Activated CD4-positive, alpha-beta T cell treated with anti-CD3 and anti-CD28 coated beads for 4 hours (primary cell): ENCODE measurements around the gene SLC25A33.
A peak's percentile ranks its signal among the peaks of the same experiment; 100 is the strongest.
"Not testable (repeated sequence)": the region's sequence is repeated elsewhere in the genome, so short reads cannot be mapped to it uniquely, and the experiment has no call there.

Experiments
- DNase-seq, 2 donors: peaks; one replicate each; pipeline ENCODE4 v3.0.0-alpha.2; 2020

SLC25A33 gene, protein sequence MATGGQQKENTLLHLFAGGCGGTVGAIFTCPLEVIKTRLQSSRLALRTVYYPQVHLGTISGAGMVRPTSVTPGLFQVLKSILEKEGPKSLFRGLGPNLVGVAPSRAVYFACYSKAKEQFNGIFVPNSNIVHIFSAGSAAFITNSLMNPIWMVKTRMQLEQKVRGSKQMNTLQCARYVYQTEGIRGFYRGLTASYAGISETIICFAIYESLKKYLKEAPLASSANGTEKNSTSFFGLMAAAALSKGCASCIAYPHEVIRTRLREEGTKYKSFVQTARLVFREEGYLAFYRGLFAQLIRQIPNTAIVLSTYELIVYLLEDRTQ

DNA sequence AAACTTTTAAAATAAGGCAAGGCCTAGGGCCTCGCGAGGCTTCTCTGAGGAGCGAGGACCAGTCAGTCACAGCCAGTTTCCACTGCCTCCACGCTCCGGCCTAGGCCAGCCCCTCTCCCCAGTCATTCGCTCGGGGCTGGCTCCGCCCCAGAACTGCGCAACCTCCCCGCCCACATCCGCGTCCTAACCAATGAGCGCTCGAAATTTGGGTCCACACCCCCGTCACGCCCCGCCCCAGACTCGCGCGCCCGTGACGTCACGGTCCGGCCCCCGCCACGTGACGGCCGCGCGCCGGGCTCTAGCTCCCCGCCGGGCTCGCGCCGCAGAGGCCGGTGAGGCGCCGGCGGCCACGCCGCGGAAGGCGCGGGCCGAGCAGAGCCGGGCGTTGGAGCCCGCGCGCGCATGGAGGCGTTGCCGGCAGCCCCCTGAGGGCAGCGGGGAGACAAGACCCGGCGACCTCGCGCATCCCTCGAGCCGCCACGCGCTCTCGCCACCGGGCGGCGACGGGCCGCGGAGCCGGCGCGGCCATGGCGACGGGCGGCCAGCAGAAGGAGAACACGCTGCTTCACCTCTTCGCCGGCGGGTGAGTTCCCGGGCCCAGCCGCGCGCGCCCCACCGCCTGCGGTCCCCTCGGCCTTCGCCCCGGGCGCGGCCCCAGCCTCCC is at the start of gene SLC25A33:
Gene SLC25A33 (plus strand): TSS at position 301 of the 664 bp plus-strand sequence. CDS start 227 bp downstream, at position 528.
- peak; percentile 97 to 98 for DNase-seq

DNA sequence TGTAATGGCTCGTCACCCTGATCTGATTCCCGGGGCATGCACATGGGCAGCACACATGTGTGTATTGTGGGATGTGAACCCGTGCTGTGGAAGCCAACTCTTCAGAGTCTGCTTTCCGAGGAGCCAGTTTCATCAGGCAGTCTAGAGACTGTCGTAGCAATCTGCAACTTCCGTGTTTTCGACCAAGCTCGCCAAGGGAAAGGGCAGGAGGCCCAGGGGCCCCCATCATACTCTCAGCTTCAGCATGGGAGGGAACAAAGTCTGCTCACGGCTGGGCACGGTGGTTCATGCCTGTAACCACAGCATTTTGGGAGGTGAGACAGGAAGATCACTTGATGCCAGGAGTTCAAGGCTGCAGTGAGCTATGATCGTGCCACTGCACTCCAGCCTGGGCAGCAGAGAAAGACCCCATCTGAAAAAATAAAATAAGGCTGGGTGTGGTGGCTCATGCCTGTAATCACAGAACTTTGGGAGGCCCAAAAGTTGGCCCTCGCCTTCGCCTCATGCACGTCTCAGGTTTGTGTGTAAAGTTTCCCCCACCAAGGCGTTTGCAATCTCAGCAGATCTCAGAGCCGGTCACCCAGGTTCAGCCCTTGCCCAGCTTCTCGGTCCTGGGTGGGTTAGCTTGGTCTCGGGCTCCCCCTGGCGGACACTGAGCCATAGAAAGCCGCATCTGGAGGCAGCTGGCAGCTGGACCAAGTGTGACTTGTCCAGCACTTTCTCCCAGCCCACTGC is 48.5 kb upstream of the SLC25A33 start:
- peak; percentile 78 to 86 for DNase-seq

DNA sequence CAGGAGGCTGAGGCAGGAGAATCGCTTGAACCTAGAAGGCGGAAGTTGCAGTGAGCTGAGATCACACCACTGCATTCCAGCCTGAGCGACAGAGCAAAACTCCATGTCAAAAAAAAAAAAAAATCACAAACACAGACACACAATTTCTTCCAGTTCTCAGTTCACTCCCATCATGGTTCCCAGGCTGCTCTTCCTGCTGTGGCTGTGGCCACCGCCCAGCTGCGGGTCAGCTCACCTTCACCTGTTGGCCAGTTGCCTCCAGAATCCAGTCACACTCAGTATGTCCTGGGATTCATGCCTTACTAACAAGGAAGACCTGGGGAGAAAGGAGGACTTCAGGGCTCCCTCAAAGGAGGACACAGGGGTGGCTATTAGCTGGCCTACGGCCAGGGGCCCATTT is 45.9 kb upstream of the SLC25A33 start:
- no peak for DNase-seq

DNA sequence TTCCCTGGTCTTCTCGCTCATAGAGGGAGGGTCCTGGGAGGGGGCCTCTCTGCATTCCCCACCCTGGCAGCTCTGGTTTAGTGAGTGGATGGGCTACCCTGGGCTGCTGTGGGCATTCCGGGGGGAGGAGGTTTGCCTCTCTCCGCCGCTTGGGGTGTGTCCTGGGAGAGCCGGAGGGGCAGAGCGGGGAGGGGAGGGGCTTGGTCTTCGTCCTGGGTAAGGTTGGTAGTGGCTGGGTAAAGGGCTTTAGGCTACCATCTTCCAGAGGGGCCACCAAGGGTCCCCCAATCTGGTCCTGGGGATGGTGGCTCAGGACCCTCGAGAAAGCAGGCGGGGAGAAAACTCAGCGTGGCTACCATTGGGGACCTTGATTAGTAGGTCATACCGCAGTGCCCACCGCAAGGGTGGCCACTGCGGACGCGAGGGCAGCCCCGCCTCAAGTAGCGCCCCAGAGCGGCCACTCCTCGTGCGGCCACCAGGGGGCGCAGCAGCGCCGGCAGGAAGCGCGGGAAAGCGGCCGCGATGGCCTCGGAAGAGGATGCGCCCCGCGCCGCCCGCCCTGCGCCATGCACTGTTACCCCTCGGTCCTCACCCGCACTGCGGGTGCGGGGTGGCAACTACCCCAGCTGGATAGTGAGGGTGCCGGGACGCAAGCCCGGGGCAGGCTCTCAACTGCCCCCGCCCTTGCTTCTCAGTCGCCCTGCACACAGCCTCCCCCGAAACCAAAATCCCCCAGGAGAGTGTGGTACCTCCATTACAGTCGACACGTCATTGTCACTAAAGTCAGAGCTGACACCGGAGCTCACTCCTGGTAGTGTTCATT is 44.1 kb upstream of the SLC25A33 start:
- peak; percentile 47 to 54 for DNase-seq

DNA sequence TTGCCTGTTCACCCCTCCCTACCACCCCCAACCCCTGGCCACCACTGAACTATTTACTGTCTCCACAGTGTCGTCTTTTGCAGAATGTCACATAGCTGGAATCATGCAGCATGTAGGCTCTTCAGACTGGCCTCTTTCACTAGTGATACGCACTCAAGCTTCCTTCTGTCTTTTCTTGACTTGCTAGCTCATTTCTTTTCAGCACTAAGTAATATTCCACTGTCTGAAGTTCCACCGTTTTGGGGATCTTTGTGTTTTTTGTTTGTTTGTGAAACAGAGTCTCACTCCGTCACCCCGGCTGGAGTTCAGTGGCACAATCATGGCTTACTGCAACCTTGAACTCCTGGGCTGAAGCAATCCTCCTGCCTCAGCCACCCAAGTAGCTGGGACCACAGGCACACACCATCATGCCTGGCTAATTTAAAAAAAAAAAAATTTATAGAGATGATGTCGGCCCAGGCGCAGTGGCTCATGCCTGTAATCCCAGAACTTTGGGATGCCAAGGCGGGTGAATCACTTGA is 43.4 kb upstream of the SLC25A33 start:
- no peak for DNase-seq

DNA sequence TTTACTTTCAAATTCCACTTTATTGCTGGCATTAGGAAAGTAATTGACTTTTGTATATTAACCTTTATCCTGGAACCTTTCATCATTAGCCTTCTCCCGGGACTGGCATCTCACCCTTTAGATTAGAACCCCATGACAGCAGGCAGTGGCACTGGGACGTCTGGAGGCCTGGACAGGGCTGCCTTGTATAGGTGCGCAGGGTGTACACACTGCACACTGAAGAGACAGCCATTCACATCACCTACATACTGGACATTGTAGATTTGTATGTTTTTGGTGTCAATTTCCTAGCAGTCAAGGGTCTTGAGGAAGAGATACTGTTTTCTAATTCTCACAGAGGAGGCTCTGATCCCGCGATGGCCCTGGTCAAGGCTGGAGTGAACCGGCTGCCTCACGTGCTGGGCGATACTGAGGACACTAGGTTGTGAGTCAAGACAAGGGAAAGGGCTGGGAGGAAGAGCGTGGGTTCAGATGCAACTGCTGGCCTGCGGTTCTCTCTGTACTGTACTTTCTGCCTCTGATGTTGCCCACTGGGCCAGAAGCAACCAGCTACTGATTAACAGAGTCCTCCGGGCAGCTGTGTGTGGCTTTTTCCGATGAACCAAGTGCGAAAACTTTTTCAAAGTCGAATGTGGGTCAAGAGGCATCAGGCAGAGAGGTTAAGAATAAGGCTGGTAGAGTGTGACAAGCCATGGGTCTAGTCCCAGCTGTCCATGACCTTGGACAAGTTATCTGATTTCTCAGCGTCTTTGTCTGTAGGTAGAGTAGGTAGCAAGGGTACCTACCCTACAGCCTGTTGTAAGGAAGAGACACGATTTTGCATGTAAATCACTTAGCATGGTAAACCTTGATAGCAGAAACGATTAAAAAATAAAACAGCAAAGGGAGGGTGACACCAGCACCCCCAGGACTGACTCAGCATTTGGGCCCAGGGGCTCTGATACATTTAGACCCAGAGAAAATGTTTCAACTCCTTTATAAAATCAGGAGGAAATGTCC is 38.2 kb upstream of the SLC25A33 start:
- DNase-seq, result no peak

DNA sequence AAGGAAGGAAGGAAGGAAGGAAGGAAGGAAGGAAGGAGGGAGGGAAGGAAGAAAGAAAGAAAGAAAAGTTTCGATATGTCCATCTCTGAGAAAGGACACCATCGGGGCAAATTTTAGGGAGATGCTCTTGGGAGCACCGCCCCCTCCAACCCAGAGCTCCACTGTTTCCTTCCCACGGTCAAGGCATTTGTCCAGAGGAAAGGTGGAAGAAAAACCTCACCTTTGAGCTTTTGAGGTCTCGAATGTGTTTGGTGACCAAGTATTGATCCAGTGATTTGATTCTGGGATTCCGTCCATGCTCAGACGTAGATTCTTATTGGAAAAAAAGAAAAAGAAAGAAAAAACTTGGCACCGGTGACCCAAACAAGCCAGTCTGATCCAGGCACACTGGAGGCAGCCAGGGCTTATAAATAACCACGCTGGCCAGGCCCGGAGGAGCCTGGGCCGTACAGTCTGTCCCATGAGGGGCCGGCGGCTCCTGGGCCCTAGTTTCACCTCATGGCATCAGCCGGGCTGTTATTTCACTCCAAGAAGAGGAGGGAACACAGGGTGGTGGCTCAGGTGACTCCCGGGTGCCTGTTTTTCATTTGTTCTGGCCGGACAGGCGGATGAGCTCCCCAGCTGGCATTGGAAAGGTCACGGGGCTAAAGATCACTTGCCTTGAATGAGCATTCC is 36.1 kb upstream of the SLC25A33 start:
- no peak for DNase-seq

DNA sequence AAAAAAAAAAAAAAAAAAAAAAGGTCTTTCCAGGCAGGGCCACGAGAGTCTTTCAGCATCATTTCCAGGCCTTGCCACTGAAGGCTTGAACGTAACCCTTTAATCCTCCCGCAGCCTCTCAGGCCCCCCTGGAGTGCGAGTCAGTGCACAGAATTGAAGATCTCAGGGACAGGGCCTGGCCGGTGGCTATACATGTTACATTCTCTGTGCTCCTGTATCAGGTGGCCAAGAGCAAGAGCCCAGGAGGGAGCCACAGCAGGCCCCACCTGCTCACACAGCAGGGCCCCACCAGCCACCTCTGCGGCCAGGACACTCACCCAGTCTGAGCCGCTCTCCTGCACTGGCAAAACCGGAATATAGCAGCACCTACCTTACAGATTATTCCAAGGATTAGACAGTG is 34.1 kb upstream of the SLC25A33 start:
- no peak for DNase-seq

DNA sequence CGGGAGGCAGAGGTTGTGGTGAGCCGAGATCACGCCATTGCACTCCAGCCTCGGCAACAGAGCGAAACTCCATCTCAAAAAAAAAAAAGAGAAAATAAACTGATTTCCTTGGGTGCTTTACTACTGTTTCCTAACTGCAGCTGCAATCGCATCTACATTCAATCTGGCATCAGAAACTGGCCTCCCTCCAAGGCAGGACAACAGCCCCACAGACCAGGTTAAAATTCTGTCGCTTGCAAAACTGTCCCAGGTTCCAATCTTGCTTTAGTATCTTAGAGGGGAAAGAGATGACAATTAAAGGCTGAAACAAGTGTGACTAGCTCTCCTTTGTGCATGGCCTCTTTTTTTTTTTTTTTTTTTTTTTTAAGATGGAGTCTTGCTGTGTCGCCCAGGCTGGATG is 32.4 kb upstream of the SLC25A33 start:
- no peak for DNase-seq

DNA sequence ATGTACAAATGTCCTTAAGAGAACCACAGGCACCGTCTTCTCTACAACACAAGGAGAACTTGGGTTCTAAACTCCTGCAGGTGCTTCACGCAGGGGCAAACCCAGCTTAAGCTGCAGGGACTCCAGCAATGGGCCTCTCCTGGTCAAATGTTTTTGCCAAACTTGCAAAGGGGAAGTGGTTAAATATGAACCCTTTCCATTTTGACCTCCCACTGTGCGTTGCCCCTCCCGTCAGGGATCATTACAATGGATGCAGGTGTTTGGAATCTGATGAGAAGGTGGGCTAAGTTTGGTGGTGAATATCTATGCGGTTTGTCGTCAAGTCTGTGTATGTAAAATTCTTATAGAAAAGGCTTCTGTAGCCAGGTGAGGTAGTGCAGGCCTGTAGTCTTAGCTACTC is 29.1 kb upstream of the SLC25A33 start:
- DNase-seq, result no peak

DNA sequence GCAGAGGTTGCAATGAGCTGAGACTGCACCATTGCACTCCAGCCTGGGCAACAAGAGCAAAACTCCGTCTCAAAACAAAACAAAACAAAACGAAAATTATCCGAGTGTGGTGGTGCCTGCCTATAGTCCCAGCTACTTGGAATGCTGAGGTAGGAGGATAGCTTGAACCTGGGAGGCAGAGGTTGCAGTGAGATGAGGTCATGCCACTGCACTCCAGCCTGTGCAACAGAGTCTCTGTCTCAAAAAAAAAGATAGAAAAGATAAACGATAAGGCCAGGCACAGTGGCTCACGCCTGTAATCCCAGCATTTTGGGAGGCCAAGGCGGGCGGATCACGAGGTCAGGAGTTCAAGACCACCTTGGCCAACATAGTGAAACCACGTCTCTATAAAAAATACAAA is 23.7 kb upstream of the SLC25A33 start:
- not testable (repeated sequence) for DNase-seq

DNA sequence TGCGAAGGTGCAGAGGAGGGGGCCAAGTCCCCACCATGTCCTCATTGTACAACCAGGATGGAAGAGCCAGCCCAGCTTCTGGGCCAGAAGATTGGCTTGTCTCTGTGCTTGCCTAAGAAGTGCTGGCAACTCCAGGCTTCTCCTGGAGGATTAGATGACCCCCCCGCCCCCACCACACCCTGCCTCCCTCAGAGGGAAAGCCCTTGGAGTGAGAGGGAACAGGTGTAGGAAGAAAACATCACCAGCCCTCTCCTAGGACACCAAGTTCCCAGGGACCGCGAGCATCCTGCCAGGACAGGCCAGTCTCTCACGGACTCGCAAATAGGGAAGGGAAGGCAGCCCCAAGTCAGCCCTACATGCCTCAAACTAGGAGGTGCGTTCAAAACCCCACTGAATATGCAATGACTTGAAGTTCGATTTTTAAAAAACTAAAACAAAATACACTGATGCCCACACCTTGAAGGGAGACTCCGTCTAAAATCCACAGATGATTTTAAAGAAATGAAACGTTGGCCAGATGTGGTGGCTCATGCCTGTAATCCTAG is 20.7 kb upstream of the SLC25A33 start:
- no peak for DNase-seq

DNA sequence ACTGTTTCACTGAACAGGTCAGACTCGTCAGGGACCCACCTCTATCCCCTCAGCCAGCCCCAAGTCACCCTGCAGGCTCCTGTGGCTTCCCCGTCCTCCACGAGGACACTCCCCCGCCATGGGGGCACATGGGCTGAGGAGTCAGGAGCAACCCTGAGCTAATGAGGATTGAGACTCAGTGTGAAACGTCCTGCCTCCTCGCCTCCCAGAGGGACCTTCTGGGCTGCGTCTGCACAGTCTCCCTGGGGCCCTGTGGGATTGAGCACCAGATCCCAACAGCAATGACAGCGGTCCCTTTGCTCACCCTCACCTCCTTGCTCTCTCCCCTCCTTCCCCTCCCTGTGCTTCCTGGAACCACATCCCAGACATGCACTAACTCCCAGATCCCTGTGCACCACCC is 18.9 kb upstream of the SLC25A33 start:
- no peak for DNase-seq

DNA sequence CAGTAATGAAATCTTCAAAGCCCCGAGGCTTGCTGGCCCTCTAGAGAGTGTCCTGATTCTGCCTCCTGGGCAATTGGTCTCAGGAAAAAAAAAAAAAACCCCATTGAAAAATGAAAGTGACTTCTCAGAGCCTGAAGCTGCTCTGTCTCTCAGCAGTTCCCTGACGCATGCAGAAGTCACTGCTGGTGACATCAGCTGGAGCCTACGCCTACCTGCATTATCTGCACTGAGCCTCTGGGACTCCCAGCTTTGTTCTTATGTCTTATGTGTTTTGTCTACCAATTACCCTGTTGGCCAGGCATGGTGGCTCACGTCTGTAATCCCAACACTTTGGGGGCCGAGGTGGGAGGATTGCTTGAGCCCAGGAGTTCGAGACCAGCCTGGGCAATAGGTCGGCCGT is 10.1 kb upstream of the SLC25A33 start:
- DNase-seq, result no peak

DNA sequence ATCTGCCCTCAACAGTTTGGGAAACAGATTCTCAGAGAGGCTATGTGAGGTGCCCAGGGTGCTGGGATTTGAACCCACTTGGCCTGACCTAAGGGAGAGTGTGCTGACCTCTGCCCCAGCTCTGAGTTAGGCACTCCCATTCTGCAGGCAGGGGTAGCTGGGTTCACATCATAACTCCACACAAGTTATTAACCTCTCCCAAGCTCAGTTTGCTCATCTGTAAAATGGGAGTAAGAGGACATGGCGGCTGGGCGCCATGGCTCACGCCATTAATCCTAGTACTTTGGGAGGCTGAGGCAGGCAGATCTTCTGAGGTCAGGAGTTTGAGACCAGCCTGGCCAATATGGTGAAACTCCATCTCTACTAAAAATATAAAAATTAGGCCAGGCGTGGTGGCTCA is 8.9 kb upstream of the SLC25A33 start:
- DNase-seq, result no peak

DNA sequence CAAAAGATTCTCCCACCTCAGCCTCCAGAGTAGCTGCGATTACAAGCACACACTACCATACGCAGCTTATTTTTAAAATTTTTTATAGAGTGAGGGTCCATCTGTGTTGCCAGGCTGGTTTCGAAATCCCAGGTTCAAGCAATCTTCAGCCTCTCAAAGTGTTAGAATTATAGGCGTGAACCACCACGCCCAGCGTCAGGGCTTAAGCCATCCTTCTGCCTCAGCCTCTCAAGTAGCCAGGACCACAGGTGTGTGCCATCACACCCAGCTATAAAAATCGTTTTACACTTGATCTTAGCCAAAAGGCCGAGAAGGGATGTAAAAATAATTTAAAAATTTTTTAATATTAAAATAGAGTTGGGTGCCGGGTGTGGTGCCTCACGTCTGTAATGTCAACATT is 4.3 kb upstream of the SLC25A33 start:
- DNase-seq, result no peak

DNA sequence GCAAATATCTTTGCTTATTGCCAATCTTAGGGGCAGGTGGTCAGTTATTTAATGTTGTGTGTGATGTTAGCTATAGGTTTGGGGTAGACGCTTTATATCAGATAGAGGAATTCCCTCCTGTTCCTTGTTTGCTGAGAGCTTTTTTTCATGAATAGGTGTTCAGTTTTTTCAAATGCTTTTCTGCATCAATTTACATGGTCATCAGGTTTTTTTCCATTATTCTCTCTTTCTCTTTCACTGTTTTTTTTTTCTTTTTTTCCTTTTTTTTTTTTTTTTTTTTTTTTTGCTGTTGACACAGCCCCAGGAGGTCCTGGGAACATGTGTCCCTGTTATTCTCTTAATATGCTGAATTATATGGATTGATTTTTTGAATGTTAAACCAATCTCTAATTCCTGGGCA is 3.0 kb upstream of the SLC25A33 start:
- no peak for DNase-seq

DNA sequence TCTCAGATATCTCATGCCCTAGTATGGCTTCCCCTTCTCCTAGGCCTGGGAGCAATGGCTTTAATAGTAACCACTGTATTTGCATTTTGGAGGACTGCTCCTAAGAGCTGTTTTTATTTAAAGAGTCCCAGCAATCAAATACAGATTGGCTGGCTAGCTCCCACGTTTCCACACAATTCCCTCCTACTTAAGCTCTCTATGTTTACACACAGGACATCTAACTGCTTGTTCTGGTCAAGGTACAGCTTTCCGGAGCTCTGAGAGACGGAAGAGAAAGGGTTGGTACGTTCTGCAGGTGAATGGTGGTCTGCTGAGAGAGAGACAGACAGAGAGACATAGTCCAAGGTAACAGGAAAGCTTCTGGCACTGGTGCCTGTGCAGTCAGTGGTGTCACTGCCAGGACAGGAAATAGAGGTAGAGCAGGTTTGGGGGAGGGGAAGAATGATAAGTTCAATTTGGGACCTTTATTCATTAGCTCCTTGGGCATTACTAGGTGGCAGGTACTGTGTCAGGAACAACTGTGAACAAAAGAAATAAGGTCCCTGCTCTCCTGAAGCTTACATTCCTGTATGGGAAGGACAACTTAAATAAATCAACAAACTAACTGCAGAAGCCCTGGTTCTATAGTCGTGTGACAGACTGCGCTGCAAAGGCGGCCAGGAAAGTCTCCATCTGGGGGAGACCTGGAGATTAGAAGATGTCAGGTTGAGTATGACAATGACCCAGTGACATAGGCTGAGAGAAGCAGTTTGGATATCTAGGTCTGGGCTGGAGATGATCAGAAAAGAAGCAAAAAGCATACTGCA is 1.2 kb upstream of the SLC25A33 start:
- no peak for DNase-seq

DNA sequence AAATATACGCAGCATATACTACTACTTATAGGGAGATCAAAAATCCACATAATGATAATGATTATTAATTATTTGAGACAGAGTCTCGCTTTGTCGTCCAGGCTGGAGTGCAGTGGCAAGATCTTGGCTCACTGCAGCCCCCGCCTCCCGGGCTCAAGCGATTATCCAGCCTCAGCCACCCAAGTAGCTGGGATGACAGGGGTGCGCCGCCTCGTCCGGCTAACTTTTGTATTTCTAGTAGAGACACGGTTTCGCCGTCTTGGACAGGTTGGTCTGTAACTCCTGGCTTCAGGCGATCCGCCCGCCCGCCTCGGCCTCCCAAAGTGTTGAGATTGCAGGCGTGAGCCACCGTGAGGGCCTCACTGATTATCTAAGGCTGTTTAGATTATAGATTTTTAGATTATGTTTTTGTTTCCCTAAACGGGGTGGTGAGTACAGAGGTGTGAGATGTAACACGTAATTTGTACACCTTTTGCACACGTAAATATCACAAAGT is 548 bp upstream of the SLC25A33 start:
- DNase-seq, result peak in 1 of 2 donors; percentile 5
